ENCODE data around the gene KCNMA1. TPM values are rescaled to one million over a fixed set of nuclear protein-coding genes. Genes with fewer than 3 reads are reported as not detected.

KCNMA1 gene
- total RNA-seq, 2 donors from 2014 or later: 5.9 to 9.3 TPM

DNA sequence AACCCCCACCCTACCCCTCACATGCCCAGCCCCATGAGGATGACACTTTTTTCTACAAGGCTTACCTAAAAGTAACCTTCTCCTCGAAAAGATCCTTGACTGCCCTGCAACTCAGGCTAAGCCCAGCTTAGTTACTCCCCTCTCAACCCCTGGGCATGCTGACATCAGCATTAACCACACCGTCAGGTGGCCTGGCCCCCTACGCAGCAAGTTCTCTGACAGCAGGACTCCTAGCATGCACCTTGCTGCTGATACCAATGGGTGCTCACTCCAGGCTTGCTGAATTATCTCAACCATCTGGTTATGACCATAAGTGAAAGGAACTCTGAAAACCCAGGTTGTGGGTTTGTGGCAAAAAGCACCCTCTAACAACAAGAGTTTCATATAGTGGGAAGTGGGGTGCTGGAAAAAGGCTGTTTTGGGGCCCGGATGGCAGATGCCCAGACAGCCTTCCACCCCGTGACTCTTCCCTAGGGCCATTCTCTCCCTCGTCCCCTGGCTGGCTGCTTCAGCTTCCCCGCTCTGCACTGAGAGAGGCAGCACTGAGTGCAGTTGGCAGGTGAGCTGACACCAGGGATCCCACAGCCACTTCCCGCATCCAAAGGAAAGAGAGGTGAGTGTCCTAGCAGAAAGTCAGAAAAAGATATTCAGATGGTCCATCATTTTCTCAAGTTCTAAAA lies 518.9 kb downstream of the KCNMA1 start:
- DNase-seq (no peak), ATAC-seq (no peak)
- H3K4me3 ChIP-seq: no peak overlapping the region
- 83 to 87% methylated on average over 8 of the region's 8 CpGs for WGBS, 2 donors
- H3K27me3 ChIP-seq: no peaks in the 10 kb centered on the region
- no peak for TF ChIP-seq POLR2A (IDR thresholded peaks at IDR 0.05)
- TF ChIP-seq, protein P1, sequence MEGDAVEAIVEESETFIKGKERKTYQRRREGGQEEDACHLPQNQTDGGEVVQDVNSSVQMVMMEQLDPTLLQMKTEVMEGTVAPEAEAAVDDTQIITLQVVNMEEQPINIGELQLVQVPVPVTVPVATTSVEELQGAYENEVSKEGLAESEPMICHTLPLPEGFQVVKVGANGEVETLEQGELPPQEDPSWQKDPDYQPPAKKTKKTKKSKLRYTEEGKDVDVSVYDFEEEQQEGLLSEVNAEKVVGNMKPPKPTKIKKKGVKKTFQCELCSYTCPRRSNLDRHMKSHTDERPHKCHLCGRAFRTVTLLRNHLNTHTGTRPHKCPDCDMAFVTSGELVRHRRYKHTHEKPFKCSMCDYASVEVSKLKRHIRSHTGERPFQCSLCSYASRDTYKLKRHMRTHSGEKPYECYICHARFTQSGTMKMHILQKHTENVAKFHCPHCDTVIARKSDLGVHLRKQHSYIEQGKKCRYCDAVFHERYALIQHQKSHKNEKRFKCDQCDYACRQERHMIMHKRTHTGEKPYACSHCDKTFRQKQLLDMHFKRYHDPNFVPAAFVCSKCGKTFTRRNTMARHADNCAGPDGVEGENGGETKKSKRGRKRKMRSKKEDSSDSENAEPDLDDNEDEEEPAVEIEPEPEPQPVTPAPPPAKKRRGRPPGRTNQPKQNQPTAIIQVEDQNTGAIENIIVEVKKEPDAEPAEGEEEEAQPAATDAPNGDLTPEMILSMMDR (IDR thresholded peaks at IDR 0.05): no peak
- H3K4me1 ChIP-seq: peaks cover 5% of the 10 kb centered on the region
- H3K36me3 ChIP-seq (replicated peaks in 1 of 2; ENCODE audit: insufficient read depth in 1 of 2, low read depth in 2 of 2): no peaks in the 10 kb centered on the region
- no peak overlapping the region for H3K27ac ChIP-seq
- intact Hi-C loops (cut with DNase I): no loop called here
- no peaks in the 10 kb centered on the region for H3K9me3 ChIP-seq

DNA sequence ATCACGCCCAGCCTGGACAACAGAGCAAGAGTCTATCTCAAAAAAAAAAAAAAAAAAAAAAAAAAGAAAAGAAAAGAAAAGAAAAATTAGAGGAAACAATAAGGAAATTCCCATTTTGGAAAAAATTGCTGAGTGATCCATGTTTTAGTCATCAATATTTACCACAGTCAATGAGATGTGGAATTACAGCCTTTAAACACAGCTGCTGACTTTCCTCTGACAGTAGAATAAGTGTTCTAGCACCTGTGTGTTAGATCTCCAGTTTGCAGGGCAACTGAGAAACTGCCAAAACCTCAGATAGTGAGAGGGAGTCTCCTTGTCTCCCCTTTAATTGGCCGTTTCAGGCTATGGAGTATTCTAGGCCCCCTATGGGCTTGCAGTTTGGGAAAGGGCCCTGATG lies 520.1 kb downstream of the KCNMA1 start:
- intact Hi-C loops (cut with DNase I): no loop called here
- WGBS, 2 donors: 86 to 100% methylated on average over 2 of the region's 2 CpGs
- H3K27ac ChIP-seq: no peak overlapping the region
- no peaks in the 10 kb centered on the region for H3K9me3 ChIP-seq
- no peak overlapping the region for H3K4me3 ChIP-seq
- ATAC-seq (no peak), DNase-seq (no peak)
- no peaks in the 10 kb centered on the region for H3K4me1 ChIP-seq
- TF ChIP-seq POLR2A (IDR thresholded peaks at IDR 0.05): no peak
- TF ChIP-seq, protein P1 (IDR thresholded peaks at IDR 0.05): no peak
- H3K27me3 ChIP-seq: no peaks in the 10 kb centered on the region
- no peaks in the 10 kb centered on the region for H3K36me3 ChIP-seq (replicated peaks in 1 of 2; ENCODE audit: insufficient read depth in 1 of 2, low read depth in 2 of 2)

GRCh38 chr10:77116904-77117303 lies 520.7 kb downstream of the KCNMA1 start:
- intact Hi-C loops (cut with DNase I): no loop called here
- no peak for DNase-seq
- no peaks in the 10 kb centered on the region for H3K4me1 ChIP-seq
- no peak overlapping the region for H3K4me3 ChIP-seq
- TF ChIP-seq, protein P1 (IDR thresholded peaks at IDR 0.05): no peak
- no peak for TF ChIP-seq POLR2A (IDR thresholded peaks at IDR 0.05)
- WGBS, 2 donors: 63 to 81% methylated on average over 2 of the region's 2 CpGs
- no peak for ATAC-seq
- no peaks in the 10 kb centered on the region for H3K9me3 ChIP-seq
- no peaks in the 10 kb centered on the region for H3K27me3 ChIP-seq
- H3K36me3 ChIP-seq (replicated peaks in 1 of 2; ENCODE audit: insufficient read depth in 1 of 2, low read depth in 2 of 2): no peaks in the 10 kb centered on the region
- no peak overlapping the region for H3K27ac ChIP-seq

GRCh38 chr10:77114181-77114821 lies 523.3 kb downstream of the KCNMA1 start:
- intact Hi-C loops (cut with DNase I): no loop called here
- H3K4me3 ChIP-seq: no peak overlapping the region
- 66 to 76% methylated on average over 4 of the region's 4 CpGs for WGBS, 2 donors
- TF ChIP-seq, protein P1 (IDR thresholded peaks at IDR 0.05): no peak
- no peak for TF ChIP-seq POLR2A (IDR thresholded peaks at IDR 0.05)
- no peaks in the 10 kb centered on the region for H3K4me1 ChIP-seq
- DNase-seq (no peak), ATAC-seq (no peak)
- no peaks in the 10 kb centered on the region for H3K27me3 ChIP-seq
- H3K9me3 ChIP-seq: no peaks in the 10 kb centered on the region
- H3K27ac ChIP-seq: no peak overlapping the region
- no peaks in the 10 kb centered on the region for H3K36me3 ChIP-seq (replicated peaks in 1 of 2; ENCODE audit: insufficient read depth in 1 of 2, low read depth in 2 of 2)
